MM.1S (cell line): ENCODE data around the gene CHD6.

ENCODE experiments used
- DNase-seq: peaks from one replicate; pipeline ENCODE4 v3.0.0-alpha.2; 2015
- H2AFZ ChIP-seq: fragments of 300-600 bp; sonication (generic); 2 replicates; pipeline ENCODE4 v1.6.0; 2016; ENCODE audit warnings: antibody characterized with exemption, low read length
- H3F3A ChIP-seq: fragments of 300-600 bp; sonication (generic); 2 replicates; pipeline ENCODE4 v1.6.1; 2016; ENCODE audit warnings: mild to moderate bottlenecking, antibody characterized with exemption, low read length, moderate library complexity, mixed read lengths; ENCODE audit not compliant: insufficient read depth
- H3K27ac ChIP-seq: fragments of 300-600 bp; sonication (generic); 2 replicates; pipeline ENCODE4 v1.5.1; 2016; ENCODE audit warnings: mild to moderate bottlenecking, low read length
- H3K27me3 ChIP-seq: fragments of 300-600 bp; sonication (generic); replicated peaks from 2 replicates; pipeline ENCODE4 v1.6.0; 2016; ENCODE audit warnings: low read length; ENCODE audit not compliant: insufficient read depth
- H3K36me3 ChIP-seq: fragments of 300-600 bp; sonication (generic); replicated peaks from 2 replicates; pipeline ENCODE4 v1.6.1; 2016; ENCODE audit warnings: mild to moderate bottlenecking, low read length, mixed read lengths; ENCODE audit not compliant: insufficient read depth
- H3K4me1 ChIP-seq: fragments of 300-600 bp; sonication (generic); 2 replicates; pipeline ENCODE4 v1.6.1; 2016; ENCODE audit warnings: low read length, mixed read lengths
- H3K4me2 ChIP-seq: fragments of 300-600 bp; sonication (generic); 2 replicates; pipeline ENCODE4 v1.6.0; 2016; ENCODE audit warnings: low read depth, low read length
- H3K4me3 ChIP-seq: fragments of 300-600 bp; sonication (generic); 2 replicates; pipeline ENCODE4 v1.5.1; 2016; ENCODE audit warnings: low read length, mixed read lengths
- H3K79me2 ChIP-seq: fragments of 300-600 bp; sonication (generic); 2 replicates; pipeline ENCODE4 v1.6.1; 2016; ENCODE audit warnings: mixed run types, low read length, mixed read lengths
- H3K9ac ChIP-seq: fragments of 300-600 bp; sonication (generic); 2 replicates; pipeline ENCODE4 v1.6.1; 2016; ENCODE audit warnings: low read length, mixed read lengths
- H3K9me2 ChIP-seq: fragments of 300-600 bp; sonication (generic); replicated peaks from 2 replicates; pipeline ENCODE4 v1.6.1; 2016; ENCODE audit warnings: mild to moderate bottlenecking, low read length, mixed read lengths; ENCODE audit not compliant: insufficient read depth
- H3K9me3 ChIP-seq: fragments of 300-600 bp; sonication (generic); replicated peaks from 2 replicates; pipeline ENCODE4 v1.6.1; 2016; ENCODE audit warnings: mild to moderate bottlenecking, low read length, mixed read lengths; ENCODE audit not compliant: insufficient read depth
- H4K20me1 ChIP-seq: fragments of 300-600 bp; sonication (generic); 2 replicates; pipeline ENCODE4 v1.6.1; 2016; ENCODE audit warnings: mild to moderate bottlenecking, low read length, moderate library complexity, mixed read lengths; ENCODE audit not compliant: insufficient read depth
- CTCF ChIP-seq: fragments of 300-600 bp; sonication (generic); IDR thresholded peaks from 2 replicates; pipeline ENCODE4 v1.5.1; 2016; ENCODE audit warnings: antibody characterized with exemption, low read length, mixed read lengths
- EZH2 ChIP-seq: fragments of 300-600 bp; sonication (generic); optimal IDR thresholded peaks from 2 replicates; pipeline ENCODE3; 2017; ENCODE audit warnings: low read depth, mild to moderate bottlenecking, antibody characterized with exemption, low read length, mixed read lengths
- EZH2phosphoT487 ChIP-seq: fragments of 300-600 bp; sonication (generic); IDR thresholded peaks from 2 replicates; pipeline ENCODE4 v1.6.1; 2018; ENCODE audit warnings: antibody characterized with exemption, low read length

The CHD6 gene

DNA sequence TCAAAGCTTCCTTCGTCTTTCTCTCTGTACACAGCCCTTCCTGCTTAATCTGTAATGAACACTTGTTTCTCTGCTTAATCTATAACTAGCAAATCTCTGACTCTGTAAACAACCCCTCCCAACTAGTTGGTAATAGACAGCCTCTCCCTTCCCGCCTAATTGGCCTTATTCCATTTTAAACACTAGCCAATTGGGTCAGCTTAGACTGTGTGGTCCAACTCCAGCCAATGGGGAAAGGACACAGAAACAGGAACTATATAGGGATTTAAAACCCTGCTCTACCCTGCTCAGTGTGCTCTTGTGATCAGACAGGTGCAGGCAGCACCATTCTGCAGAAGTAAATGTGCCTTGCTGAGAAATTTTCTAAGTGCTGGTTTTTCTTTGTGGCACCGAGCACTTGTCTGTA, 18.5 kb downstream of the CHD6 start:
- no peak overlapping the region for H3K9ac ChIP-seq
- H3K9me2 ChIP-seq = no peaks in the 10 kb centered on the region
- no peaks in the 10 kb centered on the region for H3K9me3 ChIP-seq
- DNase-seq = no peak
- no peak for TF ChIP-seq CTCF
- H4K20me1 ChIP-seq = no peaks in the 10 kb centered on the region
- no peak overlapping the region for H3K4me3 ChIP-seq
- H2AFZ ChIP-seq = no peak overlapping the region
- no peak overlapping the region for H3K27ac ChIP-seq
- no peak overlapping the region for H3K4me2 ChIP-seq
- H3F3A ChIP-seq = no peaks in the 10 kb centered on the region
- no peaks in the 10 kb centered on the region for H3K36me3 ChIP-seq
- H3K4me1 ChIP-seq = no peaks in the 10 kb centered on the region
- no peaks in the 10 kb centered on the region for H3K27me3 ChIP-seq
- H3K79me2 ChIP-seq = peaks cover 98% of the 10 kb centered on the region

- TF ChIP-seq EZH2phosphoT487 (no peak), EZH2 (no peak), CTCF (no peak)
- H3K9ac ChIP-seq = no peak overlapping the region
- H2AFZ ChIP-seq = no peak overlapping the region
- no peaks in the 10 kb centered on the region for H4K20me1 ChIP-seq
- H3K4me2 ChIP-seq = no peak overlapping the region
- DNase-seq = no peak
- no peak overlapping the region for H3K4me3 ChIP-seq
- peaks cover 98% of the 10 kb centered on the region for H3K79me2 ChIP-seq
- no peaks in the 10 kb centered on the region for H3K27me3 ChIP-seq
- no peaks in the 10 kb centered on the region for H3K4me1 ChIP-seq
- H3K27ac ChIP-seq = no peak overlapping the region
- no peaks in the 10 kb centered on the region for H3K9me3 ChIP-seq
- H3F3A ChIP-seq = no peaks in the 10 kb centered on the region
- no peaks in the 10 kb centered on the region for H3K36me3 ChIP-seq
- H3K9me2 ChIP-seq = no peaks in the 10 kb centered on the region
Measured at GRCh38 chr20:41598719-41599118, 19.5 kb downstream of the CHD6 start.

GRCh38 chr20:41594514-41595322, 23.5 kb downstream of the CHD6 start:
- peaks cover 81% of the 10 kb centered on the region for H3K79me2 ChIP-seq
- H3F3A ChIP-seq = no peaks in the 10 kb centered on the region
- no peak overlapping the region for H2AFZ ChIP-seq
- no peak for DNase-seq
- no peaks in the 10 kb centered on the region for H3K9me2 ChIP-seq
- H4K20me1 ChIP-seq = no peaks in the 10 kb centered on the region
- no peaks in the 10 kb centered on the region for H3K9me3 ChIP-seq
- H3K27me3 ChIP-seq = no peaks in the 10 kb centered on the region
- H3K9ac ChIP-seq = no peak overlapping the region
- H3K4me3 ChIP-seq = no peak overlapping the region
- no peaks in the 10 kb centered on the region for H3K36me3 ChIP-seq
- TF ChIP-seq CTCF (no peak), EZH2phosphoT487 (no peak), EZH2 (no peak)
- H3K4me1 ChIP-seq = no peaks in the 10 kb centered on the region
- no peak overlapping the region for H3K27ac ChIP-seq
- H3K4me2 ChIP-seq = no peak overlapping the region
